ENCODE data around the gene USP12. TPM values are rescaled to one million over a fixed set of nuclear protein-coding genes. Genes with fewer than 3 reads are reported as not detected.
"Not testable (repeated sequence)": the region's sequence is repeated elsewhere in the genome, so short reads cannot be mapped to it uniquely, and the experiment has no call there.

The USP12 gene
- total and polyA plus RNA-seq, 9 donors = 9.5 to 23.6 (median 19.2) TPM

- intact Hi-C loops (cut with DNase I) = no loop called here
These were observed 92.1 kb downstream of the USP12 start for GRCh38 chr13:27079421-27079958.

GRCh38 chr13:27077451-27077850 is 94.2 kb downstream of the USP12 start:
- no peaks in the 10 kb centered on the region for H3K4me1 ChIP-seq (ENCODE audit: insufficient read depth)
- H3K9me3 ChIP-seq = no peaks in the 10 kb centered on the region
- H3K4me3 ChIP-seq = no peak overlapping the region
- no peak for DNase-seq
- H3K27ac ChIP-seq = no peak overlapping the region
- intact Hi-C loops (cut with DNase I) = no loop called here
- no peaks in the 10 kb centered on the region for H3K27me3 ChIP-seq
- no peak for TF ChIP-seq POLR2A (IDR thresholded peaks at IDR 0.05)
- no peak for TF ChIP-seq EP300 (IDR thresholded peaks at IDR 0.05)
- TF ChIP-seq CTCF (IDR thresholded peaks at IDR 0.05) = no peak
- H3K36me3 ChIP-seq = no peaks in the 10 kb centered on the region
- WGBS, 3 donors = 14 to 24% (median 18%) methylated on average over 1 of the region's 1 CpG

More at GRCh38 chr13:27079421-27079958, 92.1 kb downstream of the USP12 start:
- H3K9me3 ChIP-seq = no peaks in the 10 kb centered on the region
- WGBS, 3 donors = 34 to 60% (median 51%) methylated on average over 3 of the region's 3 CpGs
- no peak overlapping the region for H3K4me3 ChIP-seq
- no peaks in the 10 kb centered on the region for H3K4me1 ChIP-seq (ENCODE audit: insufficient read depth)
- H3K36me3 ChIP-seq = no peaks in the 10 kb centered on the region
- DNase-seq = no peak
- TF ChIP-seq CTCF (IDR thresholded peaks at IDR 0.05) (no peak), POLR2A (IDR thresholded peaks at IDR 0.05) (no peak), EP300 (IDR thresholded peaks at IDR 0.05) (no peak)
- H3K27me3 ChIP-seq = no peaks in the 10 kb centered on the region
- H3K27ac ChIP-seq = no peak overlapping the region

- Histone ChIP-seq H3K4me1 (ENCODE audit: insufficient read depth) (no peaks in the 10 kb centered on the region), H3K4me3 (no peak overlapping the region), H3K27me3 (no peaks in the 10 kb centered on the region), H3K27ac (no peak overlapping the region), H3K9me3 (no peaks in the 10 kb centered on the region), H3K36me3 (no peaks in the 10 kb centered on the region)
- DNase-seq = no peak
- TF ChIP-seq POLR2A (IDR thresholded peaks at IDR 0.05) (no peak), CTCF (IDR thresholded peaks at IDR 0.05) (no peak), EP300 (IDR thresholded peaks at IDR 0.05) (no peak)
- intact Hi-C loops (cut with DNase I) = no loop called here
These were observed 95.2 kb downstream of the USP12 start for GRCh38 chr13:27076421-27076820.

GRCh38 chr13:27073186-27073585 is 98.4 kb downstream of the USP12 start:
- no peak overlapping the region for H3K27ac ChIP-seq
- DNase-seq = no peak

GRCh38 chr13:27066123-27066522 is 105.5 kb downstream of the USP12 start:
- H3K9me3 ChIP-seq; DNase-seq; H3K36me3 ChIP-seq; H3K27ac ChIP-seq; H3K4me3 ChIP-seq; intact Hi-C loops (cut with DNase I); H3K4me1 ChIP-seq (ENCODE audit: insufficient read depth); H3K27me3 ChIP-seq: not testable (repeated sequence)
- 98 to 100% (median 100%) methylated on average over 1 of the region's 1 CpG for WGBS, 3 donors

More at GRCh38 chr13:27073186-27073585, 98.4 kb downstream of the USP12 start:
- no peaks in the 10 kb centered on the region for H3K36me3 ChIP-seq
- H3K4me3 ChIP-seq = no peak overlapping the region
- intact Hi-C loops (cut with DNase I) = no loop called here
- WGBS, 3 donors = 81 to 96% (median 87%) methylated on average over 1 of the region's 1 CpG
- H3K4me1 ChIP-seq (ENCODE audit: insufficient read depth) = no peaks in the 10 kb centered on the region
- H3K27me3 ChIP-seq = no peaks in the 10 kb centered on the region
- H3K9me3 ChIP-seq = no peaks in the 10 kb centered on the region
- TF ChIP-seq EP300 (IDR thresholded peaks at IDR 0.05) = no peak
- no peak for TF ChIP-seq POLR2A (IDR thresholded peaks at IDR 0.05)
- TF ChIP-seq CTCF (IDR thresholded peaks at IDR 0.05) = no peak

Measured in ovary (tissue), 9 donors.